ENCODE data around the gene IFI44. TPM values are rescaled to one million over a fixed set of nuclear protein-coding genes. Genes with fewer than 3 reads are reported as not detected.

IFI44 gene
- polyA plus RNA-seq, 10 donors, result 9.4 to 19.5 (median 12.9) TPM

DNA sequence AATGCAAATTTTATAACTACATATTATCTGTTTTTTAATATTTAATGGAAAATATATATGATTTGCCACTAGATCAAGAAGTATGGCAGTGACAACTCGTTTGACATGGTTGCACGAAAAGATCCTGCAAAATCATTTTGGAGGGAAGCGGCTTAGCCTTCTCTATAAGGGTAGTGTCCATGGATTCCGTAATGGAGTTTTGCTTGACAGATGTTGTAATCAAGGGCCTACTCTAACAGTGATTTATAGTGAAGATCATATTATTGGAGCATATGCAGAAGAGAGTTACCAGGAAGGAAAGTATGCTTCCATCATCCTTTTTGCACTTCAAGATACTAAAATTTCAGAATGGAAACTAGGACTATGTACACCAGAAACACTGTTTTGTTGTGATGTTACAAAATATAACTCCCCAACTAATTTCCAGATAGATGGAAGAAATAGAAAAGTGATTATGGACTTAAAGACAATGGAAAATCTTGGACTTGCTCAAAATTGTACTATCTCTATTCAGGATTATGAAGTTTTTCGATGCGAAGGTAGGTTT is 556 bp downstream of the IFI44 start:
- peak in 2 of 3 donors; percentile 15 to 59 for DNase-seq

DNA sequence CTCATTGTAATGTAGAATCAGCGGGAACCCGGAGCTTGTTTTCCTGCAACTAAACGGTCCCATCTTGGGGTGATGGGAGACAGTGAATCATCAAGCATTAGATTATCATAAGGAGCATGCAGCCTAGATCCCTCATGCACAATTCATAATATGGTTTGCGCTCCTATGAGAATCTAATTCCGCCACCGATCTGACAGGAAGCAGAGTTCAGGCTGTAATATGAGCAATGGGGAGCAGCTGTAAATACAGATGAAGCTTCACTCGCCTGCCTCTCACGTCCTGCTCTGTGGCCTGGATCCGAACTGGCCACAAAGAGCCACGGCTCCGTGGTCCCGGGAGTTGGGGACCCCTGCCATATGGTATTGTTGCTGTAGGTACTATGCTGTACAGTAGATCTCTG is 1.6 kb downstream of the IFI44 start:
- peak; percentile 32 to 77 (median 62) for DNase-seq

DNA sequence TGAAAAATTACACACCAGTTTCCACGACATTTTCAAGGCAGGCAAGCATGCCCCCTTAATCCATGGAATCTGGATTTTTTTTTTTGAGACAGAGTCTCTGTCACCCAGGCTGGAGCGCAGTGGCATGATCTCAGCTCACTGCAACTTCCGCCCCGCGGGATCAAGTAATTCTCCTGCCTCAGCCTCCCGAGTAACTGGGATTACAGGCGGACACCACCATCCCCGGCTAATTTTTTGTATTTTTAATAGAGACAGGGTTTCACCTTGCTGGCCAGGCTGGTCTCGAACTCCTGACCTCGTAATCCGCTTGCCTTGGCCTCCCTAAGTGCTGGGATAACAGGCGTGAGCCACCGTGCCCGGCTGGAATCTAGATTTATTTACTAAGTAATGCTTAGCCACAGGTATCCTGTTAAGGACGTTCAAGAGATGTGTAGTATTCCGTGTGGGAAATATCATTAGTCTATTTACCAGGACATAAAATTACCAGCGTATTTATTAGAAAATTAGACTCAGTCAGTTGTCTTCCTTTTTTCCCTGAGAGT is 2.5 kb downstream of the IFI44 start:
- DNase-seq, result no peak

DNA sequence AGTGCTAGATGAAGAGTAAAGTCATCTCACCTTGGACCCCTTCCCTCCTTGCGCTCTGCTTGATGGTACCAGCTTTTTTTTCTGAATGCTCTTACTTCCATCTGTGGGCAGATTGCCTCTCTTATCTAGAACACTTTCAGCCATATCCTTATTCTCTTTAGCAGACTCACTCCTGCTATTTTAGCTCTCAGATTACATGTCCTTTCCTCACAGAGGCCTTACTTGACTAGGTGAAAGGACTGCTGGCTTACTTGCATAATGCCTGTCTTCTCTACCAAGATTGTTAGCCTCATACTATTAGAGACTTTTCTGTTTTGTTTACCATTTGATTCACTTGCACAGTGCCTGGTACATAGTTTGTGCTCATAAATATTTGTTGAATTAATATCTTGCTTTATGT is 9.3 kb downstream of the IFI44 start:
- no peak for DNase-seq

DNA sequence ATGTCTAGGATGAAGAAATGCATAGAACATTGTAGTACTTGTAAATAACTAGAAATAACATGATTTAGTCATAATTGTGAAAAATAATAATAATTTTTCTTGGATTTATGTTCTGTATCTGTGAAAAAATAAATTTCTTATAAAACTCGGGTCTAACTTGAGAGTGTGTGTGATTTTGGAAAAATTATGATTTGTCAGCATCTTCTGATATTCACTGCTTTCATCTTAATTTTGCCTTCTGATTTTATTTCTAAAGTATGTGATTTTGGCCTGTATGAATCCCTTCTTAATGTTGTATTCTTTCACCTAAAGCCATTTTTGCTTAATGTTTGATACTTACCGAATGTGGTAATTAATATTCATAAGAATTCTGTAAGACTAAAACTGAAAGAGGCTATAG is 14.3 kb downstream of the IFI44 start:
- DNase-seq, result no peak

DNA sequence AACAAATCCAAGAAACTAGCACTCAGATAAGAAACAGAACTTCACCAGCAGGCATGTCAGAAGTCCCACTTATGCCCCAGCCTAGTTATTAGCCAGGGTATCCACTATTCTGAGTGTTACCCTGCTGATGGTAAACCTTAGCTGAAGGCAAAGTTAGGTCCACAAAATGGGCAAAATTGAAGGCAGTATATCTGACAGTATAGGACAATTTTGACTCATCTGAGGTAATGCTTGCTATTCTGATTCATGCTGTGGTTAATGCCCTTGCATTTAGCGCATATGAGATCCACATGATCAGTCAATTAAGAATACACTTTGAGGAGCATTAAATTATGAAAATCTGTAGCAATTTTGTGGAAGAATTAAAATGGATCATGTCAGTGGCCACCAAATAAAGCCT is 15.1 kb downstream of the IFI44 start:
- DNase-seq, result no peak

DNA sequence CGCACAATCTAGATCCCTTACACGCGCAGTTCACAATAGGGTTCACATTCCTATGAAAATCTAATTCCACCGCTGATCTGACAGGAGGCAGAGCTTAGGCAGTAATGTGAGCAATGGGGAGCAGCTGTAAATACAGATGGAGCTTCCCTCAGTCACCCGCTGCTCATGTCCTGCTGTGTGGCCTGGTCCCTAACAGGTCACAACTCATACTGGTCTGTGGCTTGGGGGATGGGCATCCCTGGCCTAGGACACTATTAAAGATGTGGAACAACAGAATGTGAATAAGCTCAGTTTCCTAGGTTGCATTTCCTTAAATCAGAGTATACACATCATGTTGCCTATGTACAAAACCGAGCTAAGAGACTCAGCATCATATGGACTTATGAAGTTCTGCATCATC is 16.2 kb downstream of the IFI44 start:
- no peak for DNase-seq

DNA sequence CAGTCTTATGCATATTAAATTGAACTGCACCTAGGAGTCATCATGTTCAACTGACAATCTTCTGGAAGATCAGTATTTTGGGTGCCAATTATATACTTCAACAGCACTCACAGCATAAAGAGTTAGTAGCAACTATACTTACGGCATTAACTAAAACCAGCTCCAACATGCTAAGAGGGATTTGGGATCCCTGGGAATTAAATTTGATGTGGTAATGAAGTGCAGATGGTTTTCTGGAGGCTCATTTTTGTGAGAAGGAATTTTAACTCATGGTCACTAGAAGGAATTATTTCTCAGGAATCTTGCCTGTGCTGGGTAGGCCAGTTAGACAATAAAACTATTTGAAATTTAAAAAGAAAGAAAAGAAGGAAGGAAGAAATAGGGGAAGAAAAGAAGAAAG is 18.3 kb downstream of the IFI44 start:
- DNase-seq, result no peak

DNA sequence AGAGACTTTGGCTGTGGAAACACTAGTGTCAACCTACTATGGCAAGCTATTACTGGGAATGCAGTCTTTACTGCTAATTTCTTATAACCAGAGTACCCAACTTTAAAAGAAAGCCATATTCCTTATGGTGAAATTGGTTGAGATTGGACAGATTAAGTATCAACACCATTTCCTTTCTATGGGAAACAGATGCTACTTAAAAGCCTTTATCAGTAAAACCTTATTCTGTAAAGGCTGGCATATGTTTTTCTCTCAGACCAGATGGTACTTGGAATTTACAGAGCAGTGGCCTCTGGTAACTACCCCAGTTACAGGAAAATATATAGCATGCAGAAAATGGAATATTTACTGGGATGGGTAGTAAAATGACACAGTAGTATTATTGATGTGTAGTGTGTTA is 18.8 kb downstream of the IFI44 start:
- DNase-seq, result no peak

DNA sequence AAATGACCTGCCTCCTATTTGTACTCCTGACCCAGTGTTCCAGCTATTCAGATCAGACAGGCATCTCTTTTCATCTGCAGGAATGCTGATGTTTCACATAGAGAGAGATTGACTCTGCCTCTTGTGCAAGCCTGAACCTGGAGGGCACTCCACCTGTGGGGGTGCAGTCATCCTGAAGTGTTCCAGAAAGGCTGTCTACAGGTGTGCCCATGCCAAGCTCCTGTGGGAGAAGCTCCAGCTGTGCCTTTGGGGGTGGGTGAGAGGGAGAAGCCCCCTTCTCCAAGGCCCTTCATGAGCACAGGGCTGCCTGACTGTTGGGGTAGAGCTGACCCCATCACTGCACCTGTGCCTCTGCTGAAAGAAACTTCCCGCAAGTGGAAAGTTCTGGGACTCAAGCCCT is 22.8 kb downstream of the IFI44 start:
- DNase-seq, result no peak

DNA sequence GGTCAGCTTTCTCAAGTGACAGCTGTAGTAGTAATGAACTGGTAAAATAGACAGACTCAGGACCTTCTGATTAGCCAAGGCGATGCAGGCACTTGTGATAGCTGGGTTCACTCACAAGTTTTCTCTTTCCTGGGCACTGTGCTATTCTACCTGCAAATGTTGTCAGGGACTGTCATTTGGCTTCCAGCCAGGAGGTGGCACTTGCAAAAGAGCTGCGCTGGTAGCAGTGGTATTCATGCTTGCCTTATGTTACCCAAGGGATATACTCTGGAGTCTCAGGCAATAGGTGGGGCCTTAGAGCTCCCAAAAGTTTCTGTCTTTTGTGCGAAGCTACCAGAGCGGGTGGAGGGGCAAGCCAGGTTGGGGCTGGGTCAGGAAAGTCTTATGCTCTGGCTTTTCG is 23.5 kb downstream of the IFI44 start:
- no peak for DNase-seq

DNA sequence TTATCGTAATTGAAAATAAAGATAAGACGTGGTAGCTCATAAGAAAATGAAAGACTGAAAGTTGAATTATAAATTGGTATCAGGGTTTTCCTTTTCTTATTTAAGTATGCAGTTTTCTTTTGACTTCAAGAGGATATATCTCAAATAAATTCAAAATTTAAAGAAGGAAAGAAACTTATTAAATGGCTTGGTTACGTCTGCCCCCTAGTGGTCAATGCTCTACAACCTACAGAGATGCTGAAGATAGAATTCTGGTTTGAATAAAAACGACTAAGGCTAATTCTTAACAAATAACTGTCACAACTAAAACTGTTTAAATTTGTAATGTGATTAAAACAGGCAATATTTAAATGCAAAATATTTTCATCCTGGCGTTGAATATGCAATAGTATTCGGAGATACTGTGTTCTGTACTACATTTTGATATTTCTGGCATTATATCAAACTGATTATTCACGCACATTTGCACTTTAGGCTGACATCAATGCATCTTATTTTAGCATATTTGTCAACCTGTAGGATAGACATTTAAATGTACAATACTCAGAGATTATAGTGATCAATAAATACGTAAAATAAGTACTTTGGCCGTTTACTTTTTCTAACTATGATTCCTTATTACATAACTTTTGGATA is 26.8 kb downstream of the IFI44 start:
- peak; percentile 64 to 81 (median 68) for DNase-seq

DNA sequence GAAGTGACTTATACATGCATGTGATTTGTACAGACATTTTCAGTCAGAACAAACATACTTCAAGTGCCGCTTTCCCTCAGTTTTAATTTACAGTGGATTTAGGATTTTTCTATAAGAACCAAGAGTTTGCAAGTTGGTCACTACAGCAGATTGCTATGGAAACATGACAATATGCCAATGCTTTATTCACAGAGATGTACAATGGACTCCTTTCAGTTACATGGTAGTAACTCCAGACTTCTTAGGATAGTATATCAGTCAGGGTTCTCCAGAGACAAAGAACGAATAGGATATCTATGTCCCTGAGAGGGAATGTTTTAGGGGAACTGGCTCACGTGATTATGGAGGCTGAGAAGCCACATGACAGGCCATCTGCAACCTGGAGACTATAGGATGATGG is 27.4 kb downstream of the IFI44 start:
- peak in 1 of 3 donors; percentile 13 for DNase-seq

DNA sequence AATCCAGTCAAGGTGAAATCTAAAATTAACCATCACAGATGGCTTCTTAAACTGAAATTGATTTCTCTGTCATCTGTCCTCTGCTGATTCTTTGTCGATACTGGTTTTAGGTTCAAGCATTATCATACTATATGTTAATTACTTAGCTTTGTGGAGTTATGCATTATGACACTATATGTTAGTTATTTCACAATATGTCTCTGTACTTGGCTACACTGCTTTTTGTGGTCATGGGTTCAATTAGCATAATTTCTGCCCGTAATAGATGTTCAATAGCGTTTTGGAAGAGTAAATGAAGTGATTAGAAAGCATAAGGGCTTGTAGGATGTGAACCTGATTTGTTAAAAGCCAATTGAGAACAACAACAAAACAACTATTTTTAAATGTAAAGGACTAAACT is 28.2 kb downstream of the IFI44 start:
- no peak for DNase-seq

DNA sequence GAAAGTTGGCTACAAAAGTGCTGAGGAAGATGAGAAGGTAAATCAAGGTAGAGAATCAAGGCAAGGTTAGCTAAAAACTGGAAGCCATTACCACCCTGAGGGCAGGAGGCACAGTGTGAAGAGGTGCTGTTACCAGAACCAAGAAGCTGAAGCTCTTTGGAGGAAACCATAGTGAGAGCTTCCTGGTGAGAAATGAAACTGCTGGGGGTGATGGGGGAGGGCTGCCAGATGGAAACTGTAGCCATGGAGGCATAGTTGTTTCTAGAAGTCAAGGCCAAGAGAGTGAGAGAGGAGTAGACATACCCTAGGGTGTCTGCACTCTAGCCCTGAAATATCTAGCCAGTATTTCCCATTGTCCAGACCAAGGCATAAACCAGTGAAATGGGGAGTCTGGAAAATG is 28.7 kb downstream of the IFI44 start:
- no peak for DNase-seq

DNA sequence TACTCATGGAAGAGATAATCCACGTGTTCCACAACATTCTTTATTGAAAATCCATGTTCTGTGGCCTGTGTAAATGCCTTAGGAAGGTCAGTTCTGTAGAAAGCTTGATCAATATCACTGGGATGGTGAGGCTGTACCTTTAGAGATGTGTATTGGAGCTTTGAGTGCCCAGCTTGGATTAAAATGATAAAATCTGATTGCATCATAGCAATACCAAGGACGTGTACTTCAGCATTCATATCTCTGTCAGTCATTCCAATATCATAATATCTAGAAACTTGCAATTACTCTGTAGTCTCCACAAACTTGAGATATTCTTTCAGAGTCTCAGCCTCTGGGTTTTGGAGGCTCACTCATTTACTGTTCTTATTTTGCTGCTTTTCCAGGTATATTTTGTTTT is 31.6 kb downstream of the IFI44 start:
- no peak for DNase-seq

DNA sequence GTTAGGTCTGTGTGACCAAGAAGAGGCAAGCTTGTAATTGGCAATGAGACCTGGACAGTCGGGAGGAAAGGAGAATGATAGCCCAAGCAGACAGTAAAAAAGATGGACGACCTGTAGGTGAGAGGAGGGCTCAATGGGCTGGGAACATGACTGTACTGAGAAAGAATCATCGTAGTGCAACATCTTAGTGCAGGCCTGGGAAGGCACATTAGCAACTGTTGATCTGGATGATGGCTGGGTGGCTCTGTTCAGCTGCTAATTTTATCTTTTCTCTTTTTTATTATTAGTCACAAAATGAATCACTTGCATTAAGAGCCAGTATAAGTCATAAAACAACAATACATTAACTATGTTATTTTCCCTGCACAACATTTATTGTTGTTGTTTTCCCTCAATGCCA is 32.9 kb downstream of the IFI44 start:
- no peak for DNase-seq

DNA sequence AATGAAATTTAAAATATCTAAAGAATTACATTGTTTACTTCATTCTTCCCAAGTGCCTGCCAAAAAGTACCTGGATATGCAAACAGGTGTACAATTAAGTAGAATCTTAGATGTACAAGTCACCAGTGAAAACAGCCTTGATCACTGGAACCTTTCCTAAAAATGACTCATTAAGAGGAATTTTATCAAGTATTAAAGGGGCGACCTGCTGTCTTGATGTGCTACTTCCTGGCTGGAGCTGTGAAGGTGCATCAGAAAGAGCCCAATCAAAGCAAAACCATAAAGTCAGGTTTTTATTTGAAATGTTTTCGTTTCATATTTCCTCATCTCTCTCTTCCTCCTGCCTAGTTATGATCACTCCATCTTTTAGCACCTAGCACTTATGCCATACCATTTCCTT is 33.4 kb downstream of the IFI44 start:
- no peak for DNase-seq

DNA sequence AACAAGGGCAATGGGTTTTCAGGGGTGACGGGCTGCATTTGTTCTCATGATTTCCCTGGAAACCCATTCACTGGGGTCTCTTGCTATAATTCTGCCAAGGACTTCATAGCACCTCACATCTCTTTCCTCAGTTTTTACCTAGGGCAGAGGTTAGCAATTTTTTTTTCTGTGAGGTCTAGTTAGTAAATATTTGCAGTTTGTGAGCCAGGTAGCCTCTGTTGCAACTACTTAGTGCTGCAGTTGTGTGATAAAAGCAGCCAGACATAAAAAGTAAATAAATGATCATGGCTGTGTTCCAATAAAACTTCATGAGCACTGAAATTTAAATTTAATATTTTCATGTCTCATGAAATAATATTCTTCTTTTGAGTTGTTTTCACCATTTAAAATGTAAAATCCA is 37.7 kb downstream of the IFI44 start:
- no peak for DNase-seq

DNA sequence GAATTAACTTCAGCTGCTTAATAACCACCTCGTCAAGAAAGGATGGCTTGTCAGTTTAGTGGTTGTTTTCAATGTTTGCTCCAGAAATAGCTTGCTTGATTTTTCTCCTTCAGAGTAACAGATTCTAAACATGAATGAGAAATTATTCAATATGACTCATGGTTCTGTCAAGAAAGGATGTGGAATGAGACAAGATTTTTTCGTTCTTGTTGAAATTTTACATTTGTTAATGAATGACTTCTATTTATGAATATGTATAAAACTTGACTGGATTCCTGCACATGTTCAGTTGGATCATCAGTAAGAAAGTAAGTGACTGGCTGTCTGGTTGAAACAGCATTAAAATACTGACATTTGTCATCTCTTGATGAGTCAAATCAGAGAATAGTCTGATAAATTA is 38.3 kb downstream of the IFI44 start:
- DNase-seq, result peak in 1 of 3 donors; percentile 10

DNA sequence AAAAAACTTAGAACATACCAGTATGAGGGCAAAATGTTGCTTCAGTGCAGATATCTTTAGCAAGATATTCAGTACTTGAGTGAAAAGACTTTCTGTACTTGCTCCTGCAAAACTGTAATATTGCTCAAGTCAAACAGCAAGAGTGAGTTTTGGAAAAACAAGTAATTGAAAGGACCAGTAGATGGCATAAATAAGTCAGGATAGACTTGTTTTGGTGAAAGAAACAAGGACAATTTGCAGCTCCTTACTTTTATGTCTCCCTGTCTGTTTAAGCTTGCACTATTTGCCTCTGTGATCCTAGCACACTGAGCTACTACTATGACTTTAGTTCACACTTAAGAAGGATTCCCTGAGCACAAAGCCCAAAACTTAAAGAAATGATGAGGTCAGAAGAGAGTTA is 39.1 kb downstream of the IFI44 start:
- DNase-seq, result peak; percentile 21 to 60 (median 43)

DNA sequence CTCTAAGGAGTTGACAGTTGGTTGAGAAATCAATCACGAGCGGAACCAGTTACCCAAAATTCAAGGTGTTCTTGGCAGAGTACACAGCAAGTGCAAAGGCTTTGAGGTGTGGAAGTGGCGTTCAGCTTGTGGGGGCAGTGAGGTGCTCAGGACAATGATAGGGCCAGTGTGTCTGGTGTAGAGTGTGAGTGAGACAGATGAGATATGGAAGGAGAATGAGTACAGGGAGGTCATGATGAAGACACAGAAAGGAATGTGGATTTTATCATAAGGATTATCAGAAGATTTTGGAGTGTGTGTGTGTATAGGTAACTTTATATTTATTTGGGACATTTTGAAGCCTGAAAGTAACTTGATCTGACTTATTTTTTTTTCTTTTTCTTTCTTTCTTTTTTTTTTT is 40.9 kb downstream of the IFI44 start:
- no peak for DNase-seq

DNA sequence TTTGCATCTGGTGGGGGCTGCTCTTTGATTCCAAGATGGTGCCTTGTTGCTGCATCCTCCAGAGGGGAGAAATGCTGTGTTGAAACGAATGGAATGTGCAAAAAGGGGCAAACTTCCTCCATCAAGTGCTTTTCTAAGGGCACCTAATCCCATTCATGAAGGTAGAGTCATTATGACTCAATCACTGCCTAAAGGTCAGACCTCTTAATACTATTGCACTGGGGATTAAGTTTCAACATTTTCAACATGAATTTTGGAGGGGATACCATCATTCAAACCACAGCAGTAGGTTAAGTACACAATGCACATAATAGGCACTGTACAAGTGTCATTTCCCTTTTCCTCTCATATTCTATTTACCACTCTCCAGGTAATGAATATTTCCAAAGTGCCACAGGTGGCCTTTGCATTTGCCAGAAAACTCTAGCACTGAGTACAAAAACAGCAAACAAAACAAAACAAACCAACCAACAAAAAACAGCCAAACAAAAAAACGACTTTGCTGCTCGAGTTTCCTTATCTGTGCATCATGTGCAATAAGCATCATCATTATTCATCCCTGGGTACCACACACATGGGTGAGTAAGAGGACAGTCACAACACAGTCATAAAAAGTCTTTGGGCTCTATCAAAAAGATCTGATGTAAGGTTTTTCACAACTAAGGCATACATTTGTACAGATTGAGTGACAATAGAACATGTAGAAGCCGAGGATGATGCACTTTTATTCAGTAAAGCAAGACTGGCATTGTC is 42.5 kb downstream of the IFI44 start:
- peak in 1 of 3 donors; percentile 16 for DNase-seq
